ENCODE data around the gene APCDD1L. TPM values are rescaled to one million over a fixed set of nuclear protein-coding genes. Genes with fewer than 3 reads are reported as not detected.

The APCDD1L gene
- total RNA-seq, 4 donors from 2014 or later = 0.38 to 0.44 (median 0.41) TPM; not detected in 1

- Histone ChIP-seq H3K9me3 (peaks cover 0 to 19% (median 14%) of the 10 kb centered on the region in 3 donors), H3K27ac (no peak overlapping the region), H3K27me3 (no peaks in the 10 kb centered on the region), H3K4me3 (no peak overlapping the region), H3K4me1 (no peaks in the 10 kb centered on the region), H3K36me3 (no peaks in the 10 kb centered on the region)
- 47 to 66% methylated on average over 3 of the region's 3 CpGs for WGBS, 2 donors
- no peak for DNase-seq
- intact Hi-C loops (cut with DNase I) = no loop called here
- TF ChIP-seq POLR2A (IDR thresholded peaks at IDR 0.05) (no peak), CTCF (IDR thresholded peaks at IDR 0.05) (no peak)
Measured at GRCh38 chr20:58522666-58523065, 7.5 kb upstream of the APCDD1L start.

DNA sequence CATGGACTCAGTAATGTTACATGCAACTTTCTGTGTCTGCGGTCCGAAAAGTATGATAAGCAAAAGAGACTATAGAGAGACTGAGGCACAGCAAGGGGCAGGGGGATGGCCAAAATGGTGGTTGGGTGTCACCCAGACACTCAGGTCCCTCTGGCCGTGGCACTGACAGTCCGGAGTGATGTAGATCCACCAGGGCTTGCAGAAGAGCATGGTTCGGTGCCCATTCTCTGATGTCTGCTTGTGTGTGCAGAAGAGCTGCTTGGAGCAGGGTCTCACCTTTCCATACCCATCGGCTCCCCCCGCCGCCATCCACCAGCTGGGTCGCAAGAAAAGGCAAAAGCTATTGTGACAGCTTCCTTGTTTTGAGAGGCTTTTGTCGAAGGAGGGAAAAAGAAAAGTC lies 6.6 kb upstream of the APCDD1L start:
- Histone ChIP-seq H3K36me3 (no peaks in the 10 kb centered on the region), H3K4me3 (no peak overlapping the region), H3K4me1 (no peaks in the 10 kb centered on the region), H3K27me3 (no peaks in the 10 kb centered on the region), H3K27ac (no peak overlapping the region), H3K9me3 (peaks cover 0 to 16% (median 14%) of the 10 kb centered on the region in 3 donors)
- intact Hi-C loops (cut with DNase I) = no loop called here
- no peak for DNase-seq
- TF ChIP-seq CTCF (IDR thresholded peaks at IDR 0.05) = no peak
- TF ChIP-seq POLR2A (IDR thresholded peaks at IDR 0.05) = no peak
- 74 to 81% methylated on average over 8 to 10 of the region's 10 CpGs for WGBS, 2 donors

GRCh38 chr20:58519940-58520712 lies 4.9 kb upstream of the APCDD1L start:
- H3K27me3 ChIP-seq = peaks cover 0 to 13% (median 0%) of the 10 kb centered on the region in 4 donors
- H3K27ac ChIP-seq = no peak overlapping the region
- peaks cover 4 to 6% (median 5%) of the 10 kb centered on the region in 3 donors for H3K4me1 ChIP-seq
- no peaks in the 10 kb centered on the region for H3K36me3 ChIP-seq
- DNase-seq = no peak
- H3K9me3 ChIP-seq = peaks cover 0 to under 1% (median 0%) of the 10 kb centered on the region in 3 donors
- intact Hi-C loops (cut with DNase I) = no loop called here
- no peak overlapping the region for H3K4me3 ChIP-seq
- TF ChIP-seq POLR2A (IDR thresholded peaks at IDR 0.05) = no peak
- WGBS, 2 donors = 48 to 58% methylated on average over 4 to 5 of the region's 5 CpGs

- Histone ChIP-seq H3K36me3 (no peaks in the 10 kb centered on the region), H3K4me1 (peaks cover 6 to 17% (median 12%) of the 10 kb centered on the region in 3 donors), H3K4me3 (no peak overlapping the region), H3K27me3 (peaks cover 0 to 24% (median 2%) of the 10 kb centered on the region in 4 donors), H3K27ac (no peak overlapping the region), H3K9me3 (no peaks in the 10 kb centered on the region)
- WGBS, 2 donors = 66 to 76% methylated on average over 5 to 7 of the region's 7 CpGs
- TF ChIP-seq CTCF (IDR thresholded peaks at IDR 0.05) = no peak
- TF ChIP-seq POLR2A (IDR thresholded peaks at IDR 0.05) = no peak
- no peak for DNase-seq
- intact Hi-C loops (cut with DNase I) = no loop called here
Measured at GRCh38 chr20:58518896-58519593, 3.8 kb upstream of the APCDD1L start.

- WGBS, 2 donors = 57 to 65% methylated on average over 9 to 10 of the region's 11 CpGs
Measured at GRCh38 chr20:58518387-58518786, 3.2 kb upstream of the APCDD1L start.

More at GRCh38 chr20:58518387-58518786, 3.2 kb upstream of the APCDD1L start:
- intact Hi-C loops (cut with DNase I) = no loop called here
- no peaks in the 10 kb centered on the region for H3K9me3 ChIP-seq
- no peak overlapping the region for H3K27ac ChIP-seq
- no peak for DNase-seq
- peaks cover 6 to 19% (median 12%) of the 10 kb centered on the region in 3 donors for H3K4me1 ChIP-seq
- no peak overlapping the region for H3K4me3 ChIP-seq
- no peaks in the 10 kb centered on the region for H3K36me3 ChIP-seq
- peaks cover 0 to 31% (median 3%) of the 10 kb centered on the region in 4 donors for H3K27me3 ChIP-seq
- TF ChIP-seq POLR2A (IDR thresholded peaks at IDR 0.05) (no peak), CTCF (IDR thresholded peaks at IDR 0.05) (no peak)

Data from esophagus squamous epithelium (tissue), 5 donors.